Sigmoid colon (tissue), 4 donors: Measurements from ENCODE around the gene PRPF18.

Experiments
- EP300 ChIP-seq, 4 donors: sonication (generic); formaldehyde crosslinking; IDR thresholded peaks; one replicate each; pipeline ENCODE4 v1.6.1; 2017; ENCODE audit warnings: antibody characterized with exemption in 4 of 4
- POLR2A ChIP-seq, 2 donors: fragments of 450-650 bp; IDR thresholded peaks; one replicate each; pipeline ENCODE4 v1.6.1; 2016; ENCODE audit warnings: antibody characterized with exemption in 2 of 2, mild to moderate bottlenecking in 2 of 2, moderate library complexity in 2 of 2
- POLR2AphosphoS5 ChIP-seq, 4 donors: sonication (generic); formaldehyde crosslinking; IDR thresholded peaks; one replicate each; pipeline ENCODE4 v1.6.1; 2017; ENCODE audit warnings: antibody characterized with exemption in 4 of 4
- TF ChIP-seq, protein P1 (sequence below), 4 experiments: fragments of 450-650 bp in 3 of 4; fragments of 200-600 bp in 1 of 4; IDR thresholded peaks; one replicate each; pipeline ENCODE4 v1.5.1; 2016 to 2019; ENCODE audit warnings: antibody characterized with exemption in 4 of 4, mild to moderate bottlenecking in 3 of 4, moderate library complexity in 2 of 4

DNA sequence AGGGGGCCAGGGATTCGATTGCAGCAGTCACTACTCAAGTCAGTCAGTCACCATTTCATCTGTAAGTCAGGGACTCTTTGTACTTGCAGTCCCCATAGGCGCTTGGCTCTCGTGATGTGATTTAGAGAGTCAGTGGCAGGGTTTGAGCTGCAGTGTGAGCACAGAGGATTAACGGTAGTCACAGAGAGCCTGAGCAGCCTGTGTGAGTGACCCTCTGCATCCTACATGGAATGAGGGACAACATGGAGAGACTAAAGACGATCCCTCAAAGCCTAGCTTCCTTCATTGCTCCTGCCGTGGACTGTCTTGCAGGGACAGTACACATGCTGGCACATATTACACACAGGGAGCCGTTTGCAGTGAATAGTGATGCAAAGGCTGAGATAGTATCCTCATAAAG, 56.3 kb downstream of the PRPF18 start:
- no peak for TF ChIP-seq POLR2AphosphoS5 (IDR thresholded peaks at IDR 0.05)
- TF ChIP-seq, protein P1, sequence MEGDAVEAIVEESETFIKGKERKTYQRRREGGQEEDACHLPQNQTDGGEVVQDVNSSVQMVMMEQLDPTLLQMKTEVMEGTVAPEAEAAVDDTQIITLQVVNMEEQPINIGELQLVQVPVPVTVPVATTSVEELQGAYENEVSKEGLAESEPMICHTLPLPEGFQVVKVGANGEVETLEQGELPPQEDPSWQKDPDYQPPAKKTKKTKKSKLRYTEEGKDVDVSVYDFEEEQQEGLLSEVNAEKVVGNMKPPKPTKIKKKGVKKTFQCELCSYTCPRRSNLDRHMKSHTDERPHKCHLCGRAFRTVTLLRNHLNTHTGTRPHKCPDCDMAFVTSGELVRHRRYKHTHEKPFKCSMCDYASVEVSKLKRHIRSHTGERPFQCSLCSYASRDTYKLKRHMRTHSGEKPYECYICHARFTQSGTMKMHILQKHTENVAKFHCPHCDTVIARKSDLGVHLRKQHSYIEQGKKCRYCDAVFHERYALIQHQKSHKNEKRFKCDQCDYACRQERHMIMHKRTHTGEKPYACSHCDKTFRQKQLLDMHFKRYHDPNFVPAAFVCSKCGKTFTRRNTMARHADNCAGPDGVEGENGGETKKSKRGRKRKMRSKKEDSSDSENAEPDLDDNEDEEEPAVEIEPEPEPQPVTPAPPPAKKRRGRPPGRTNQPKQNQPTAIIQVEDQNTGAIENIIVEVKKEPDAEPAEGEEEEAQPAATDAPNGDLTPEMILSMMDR (IDR thresholded peaks at IDR 0.05), result no peak
- TF ChIP-seq POLR2A (IDR thresholded peaks at IDR 0.05), result no peak
- no peak for TF ChIP-seq EP300 (IDR thresholded peaks at IDR 0.05)
